ENCODE data around the gene PCDHGA9.

GRCh38 chr5:141440341-141440740, 37.8 kb downstream of the PCDHGA9 start:
- TF ChIP-seq CTCF (optimal IDR thresholded peaks at IDR 0.05 in 1 of 3, IDR thresholded peaks at IDR 0.05 in 1 of 3, conservative IDR thresholded peaks at IDR 0.05 in 1 of 3; ENCODE audit: extremely low read depth in 1 of 3, insufficient read depth in 2 of 3, low read length in 3 of 3), result no peak
- no peak for TF ChIP-seq EZH2 (IDR thresholded peaks at IDR 0.05; ENCODE audit: low read length)

Data from keratinocyte (primary cell).